HepG2 (cell line): Measurements from ENCODE around the gene PASK. TPM values are rescaled to one million over a fixed set of nuclear protein-coding genes. Genes with fewer than 3 reads are reported as not detected.

Source experiments
- CHCHD3 ChIP-seq: sonication (generic); formaldehyde crosslinking; IDR thresholded peaks from 2 replicates; pipeline ENCODE4 v1.8.0; 2022; ENCODE audit warnings: mild to moderate bottlenecking, missing genetic modification reagents, moderate library complexity
- FIP1L1 ChIP-seq: fragments of 200-400 bp; formaldehyde crosslinking; IDR thresholded peaks from 2 replicates; pipeline ENCODE4 v1.6.1; 2018; ENCODE audit warnings: low read depth, mild to moderate bottlenecking, low read length, moderate library complexity, borderline replicate concordance; ENCODE audit not compliant: insufficient read depth
- FOXO1 ChIP-seq: sonication (generic); formaldehyde crosslinking; IDR thresholded peaks from 2 replicates; pipeline ENCODE4 v1.4.0; 2020; ENCODE audit warnings: missing genetic modification reagents
- POLR2A ChIP-seq, 2 experiments: IDR thresholded peaks; 2 replicates each; pipeline ENCODE4 v1.6.1; 2011; ENCODE audit warnings: low read depth in 2 of 2, low read length in 2 of 2, mild to moderate bottlenecking in 1 of 2, moderate library complexity in 1 of 2; ENCODE audit not compliant: insufficient read depth in 1 of 2
- SNAPC4 ChIP-seq: sonication (generic); formaldehyde crosslinking; IDR thresholded peaks from 2 replicates; pipeline ENCODE4 v1.4.0; 2020; ENCODE audit warnings: mild to moderate bottlenecking, missing genetic modification reagents
- SRSF1 ChIP-seq: fragments of 200-400 bp; formaldehyde crosslinking; optimal IDR thresholded peaks from 2 replicates; pipeline ENCODE3; 2017; ENCODE audit warnings: mild to moderate bottlenecking, low read depth, low read length, moderate library complexity
- TMF1 ChIP-seq: sonication (generic); formaldehyde crosslinking; IDR thresholded peaks from 2 replicates; pipeline ENCODE4 v1.8.1; 2022; ENCODE audit warnings: low read depth, missing genetic modification reagents
- ZBTB34 ChIP-seq: sonication (generic); formaldehyde crosslinking; IDR thresholded peaks from 2 replicates; pipeline ENCODE4 v1.8.0; 2022; ENCODE audit warnings: mild to moderate bottlenecking, missing genetic modification reagents
- ZBTB39 ChIP-seq: sonication (generic); formaldehyde crosslinking; IDR thresholded peaks from 2 replicates; pipeline ENCODE4 v1.5.0; 2020; ENCODE audit warnings: missing genetic modification reagents
- ZFP82 ChIP-seq: sonication (generic); formaldehyde crosslinking; IDR thresholded peaks from 2 replicates; pipeline ENCODE4 v1.5.1; 2020; ENCODE audit warnings: mild to moderate bottlenecking, missing genetic modification reagents, borderline replicate concordance
- ZFP90 ChIP-seq: sonication (generic); formaldehyde crosslinking; IDR thresholded peaks from 2 replicates; pipeline ENCODE4 v1.8.0; 2022; ENCODE audit warnings: missing genetic modification reagents, mild to moderate bottlenecking, inconsistent platforms, borderline replicate concordance
- ZNF10 ChIP-seq: sonication (generic); formaldehyde crosslinking; IDR thresholded peaks from 2 replicates; pipeline ENCODE4 v1.4.0; 2020; ENCODE audit warnings: mild to moderate bottlenecking, low read depth, missing genetic modification reagents, borderline replicate concordance
- ZNF180 ChIP-seq: sonication (generic); formaldehyde crosslinking; IDR thresholded peaks from 2 replicates; pipeline ENCODE4 v1.4.0; 2020; ENCODE audit warnings: low read depth, missing genetic modification reagents, borderline replicate concordance
- ZNF225 ChIP-seq: sonication (generic); formaldehyde crosslinking; IDR thresholded peaks from 2 replicates; pipeline ENCODE4 v1.4.0; 2020; ENCODE audit warnings: mild to moderate bottlenecking, missing genetic modification reagents
- ZNF296 ChIP-seq: sonication (generic); formaldehyde crosslinking; conservative IDR thresholded peaks from 2 replicates; pipeline ENCODE4 v1.5.0; 2020; ENCODE audit warnings: mild to moderate bottlenecking, missing genetic modification reagents
- ZNF44 ChIP-seq: sonication (generic); formaldehyde crosslinking; IDR thresholded peaks from 2 replicates; pipeline ENCODE4 v1.5.1; 2020; ENCODE audit warnings: mild to moderate bottlenecking, missing genetic modification reagents
- ZNF576 ChIP-seq: sonication (generic); formaldehyde crosslinking; IDR thresholded peaks from 2 replicates; pipeline ENCODE4 v1.4.0; 2020; ENCODE audit warnings: mild to moderate bottlenecking, missing genetic modification reagents
- ZNF589 ChIP-seq: sonication (generic); formaldehyde crosslinking; conservative IDR thresholded peaks from 2 replicates; pipeline ENCODE4 v1.8.0; 2022; ENCODE audit warnings: mild to moderate bottlenecking, moderate library complexity, missing genetic modification reagents
- ZNF749 ChIP-seq: sonication (generic); formaldehyde crosslinking; IDR thresholded peaks from 2 replicates; pipeline ENCODE4 v1.8.0; 2022; ENCODE audit warnings: mild to moderate bottlenecking, missing genetic modification reagents, moderate library complexity, borderline replicate concordance
- polyA plus RNA-seq, 8 experiments: library from polyadenylated mRNA; depleted of rRNA in 3 of 8; stranded (reverse) in 7 of 8; unstranded in 1 of 8; fragments of >200 nt; fragmentation: Illumina TruSeq in 4 of 8; extraction: Trizol in 4 of 8; gene quantifications; 2 replicates each; pipeline versions ENCODE4 v1.2.1 to v1.2.3, GENCODE V29; 2011 to 2016; ENCODE audit warnings: low read depth in 4 of 8, missing spikeins in 1 of 8, mixed read lengths in 1 of 8; ENCODE audit not compliant: insufficient read depth in 1 of 8
- total RNA-seq, 5 experiments: library from RNA; depleted of rRNA; stranded (reverse); fragments of >200 nt; fragmentation: Illumina TruSeq; extraction: Trizol; gene quantifications; 2 replicates each; pipeline ENCODE4 v1.2.3, GENCODE V29; 2016; ENCODE audit warnings: low read depth in 1 of 5

Gene PASK
- total and polyA plus RNA-seq, 2 of the 13 experiments (the other 11 are each of a cell fraction or from before 2014, with no cell fraction given): 6.9 to 17.0 TPM

- TF ChIP-seq ZFP82 (CRISPR knock-in tag) (peak; percentile 100), POLR2A (IDR thresholded peaks at IDR 0.05; ENCODE audit: insufficient read depth in 1 of 2, low read depth in 2 of 2, low read length in 2 of 2) (peak; percentile 91 to 96), ZNF180 (CRISPR knock-in tag) (no peak), ZNF589 (peak; percentile 98), SNAPC4 (CRISPR knock-in tag) (peak; percentile 94), ZFP90 (CRISPR knock-in tag) (peak; percentile 97), ZNF44 (CRISPR knock-in tag) (peak; percentile 86; the same call in 1 of the 2 replicates), ZNF576 (peak; percentile 22; the same call in 1 of the 2 replicates), FIP1L1 (peak; percentile 93; the same call in 1 of the 2 replicates), ZNF225 (CRISPR knock-in tag) (peak; percentile 96; the same call in 1 of the 2 replicates), ZNF749 (peak; percentile 87), SRSF1 (peak; percentile 97), ZBTB34 (CRISPR knock-in tag) (peak; percentile 81; the same call in 1 of the 2 replicates), FOXO1 (peak; percentile 97), ZBTB39 (CRISPR knock-in tag) (no peak), ZNF10 (CRISPR knock-in tag) (no peak), ZNF296 (CRISPR knock-in tag) (0 out of 2 replicates have a peak, but pooled peaks have one; percentile 52), TMF1 (CRISPR knock-in tag) (peak; percentile 92), CHCHD3 (peak; percentile 94; the same call in 1 of the 2 replicates)
These were observed 47.0 kb downstream of the PASK start, which contains the start of gene MTERF4 (continued) for GRCh38 chr2:241102239-241102803.
